Measurements from ENCODE around the gene SYT7.
A peak's percentile ranks its signal among the peaks of the same experiment; 100 is the strongest.

Gene SYT7

GRCh38 chr11:61580271-61580888, 496 bp downstream of the SYT7 start:
- DNase-seq (ENCODE audit: low spot score) = peak; percentile 64

GRCh38 chr11:61579676-61580270, 1.1 kb downstream of the SYT7 start:
- peak; percentile 57 for DNase-seq (ENCODE audit: low spot score)

GRCh38 chr11:61578819-61579675, 1.8 kb downstream of the SYT7 start:
- DNase-seq (ENCODE audit: low spot score) = peak; percentile 53

- peak; percentile 45 for DNase-seq (ENCODE audit: low spot score)
These were observed 3.3 kb downstream of the SYT7 start for GRCh38 chr11:61577383-61578118.

GRCh38 chr11:61575886-61576861, 4.7 kb downstream of the SYT7 start:
- DNase-seq (ENCODE audit: low spot score) = peak; percentile 47

GRCh38 chr11:61574611-61575010, 6.3 kb downstream of the SYT7 start:
- peak; percentile 53 for DNase-seq (ENCODE audit: low spot score)

- DNase-seq (ENCODE audit: low spot score) = peak; percentile 47
These were observed 8.0 kb downstream of the SYT7 start for GRCh38 chr11:61572913-61573312.

- no peak for DNase-seq (ENCODE audit: low spot score)
These were observed 9.0 kb downstream of the SYT7 start for GRCh38 chr11:61571869-61572268.

GRCh38 chr11:61571337-61571736, 9.5 kb downstream of the SYT7 start:
- no peak for DNase-seq (ENCODE audit: low spot score)

GRCh38 chr11:61569701-61570100, 11.2 kb downstream of the SYT7 start:
- no peak for DNase-seq (ENCODE audit: low spot score)

GRCh38 chr11:61569018-61569417, 11.9 kb downstream of the SYT7 start:
- DNase-seq (ENCODE audit: low spot score) = no peak

GRCh38 chr11:61567286-61568061, 13.4 kb downstream of the SYT7 start:
- peak; percentile 89 for DNase-seq (ENCODE audit: low spot score)

- no peak for DNase-seq (ENCODE audit: low spot score)
These were observed 15.8 kb downstream of the SYT7 start for GRCh38 chr11:61564936-61565696.

GRCh38 chr11:61560751-61561150, 20.1 kb downstream of the SYT7 start:
- no peak for DNase-seq (ENCODE audit: low spot score)

- no peak for DNase-seq (ENCODE audit: low spot score)
These were observed 24.3 kb downstream of the SYT7 start for GRCh38 chr11:61556621-61557020.

- DNase-seq (ENCODE audit: low spot score) = no peak
These were observed 24.9 kb downstream of the SYT7 start for GRCh38 chr11:61555978-61556377.

GRCh38 chr11:61555051-61555969, 25.6 kb downstream of the SYT7 start:
- DNase-seq (ENCODE audit: low spot score) = no peak

- DNase-seq (ENCODE audit: low spot score) = no peak
These were observed 26.5 kb downstream of the SYT7 start for GRCh38 chr11:61554172-61554988.
